Gastroesophageal sphincter (tissue), 4 donors: Measurements from ENCODE around the gene PDZD2. TPM values are rescaled to one million over a fixed set of nuclear protein-coding genes. Genes with fewer than 3 reads are reported as not detected.

Experiments used
- ATAC-seq: fragments of 150-250 bp; one replicate; pipeline ENCODE4 v1.9.1; 2016; ENCODE audit warnings: mild to moderate bottlenecking, moderate library complexity
- H3K27ac ChIP-seq, 4 donors: fragments of 200-600 bp; sonication (generic) in 3 of 4; 1 replicate in 3 of 4; 2 replicates in 1 of 4; pipeline ENCODE4 v1.5.1; 2016 to 2019
- H3K27me3 ChIP-seq: fragments of 200-600 bp; sonication (generic); one replicate; pipeline ENCODE4 v1.5.1; 2019
- H3K36me3 ChIP-seq, 2 donors: fragments of 200-600 bp; sonication (generic); one replicate each; pipeline ENCODE4 v1.5.1; 2019; ENCODE audit warnings: control low read depth in 1 of 2
- H3K4me1 ChIP-seq, 3 donors: fragments of 200-600 bp; sonication (generic); 1 replicate in 2 of 3; 2 replicates in 1 of 3; pipeline ENCODE4 v1.5.1; 2016 to 2019; ENCODE audit warnings: control low read depth in 2 of 3
- H3K4me3 ChIP-seq, 2 donors: fragments of 200-600 bp; sonication (generic); one replicate each; pipeline ENCODE4 v1.5.1; 2019; ENCODE audit warnings: mild to moderate bottlenecking in 1 of 2, moderate library complexity in 1 of 2
- H3K9me3 ChIP-seq, 3 donors: fragments of 200-600 bp; sonication (generic); one replicate each; pipeline ENCODE4 v1.5.1; 2017 to 2019; ENCODE audit warnings: control low read depth in 2 of 3
- CTCF ChIP-seq, 4 experiments: fragments of 200-600 bp in 2 of 4; fragments of 450-650 bp in 2 of 4; sonication (generic) in 1 of 4; IDR thresholded peaks; one replicate each; pipeline ENCODE4 v1.5.1; 2017 to 2019; ENCODE audit warnings: antibody characterized with exemption in 4 of 4, mild to moderate bottlenecking in 2 of 4, moderate library complexity in 2 of 4
- EP300 ChIP-seq: sonication (generic); formaldehyde crosslinking; IDR thresholded peaks from one replicate; pipeline ENCODE4 v1.6.1; 2017; ENCODE audit warnings: antibody characterized with exemption, mild to moderate bottlenecking
- POLR2A ChIP-seq, 2 donors: fragments of 450-650 bp; IDR thresholded peaks; one replicate each; pipeline ENCODE4 v1.6.1; 2017; ENCODE audit warnings: antibody characterized with exemption in 2 of 2, mild to moderate bottlenecking in 2 of 2, moderate library complexity in 1 of 2
- POLR2AphosphoS5 ChIP-seq: sonication (generic); formaldehyde crosslinking; IDR thresholded peaks from one replicate; pipeline ENCODE4 v1.6.1; 2017; ENCODE audit warnings: antibody characterized with exemption
- WGBS, 2 donors: methylation state at CpG; one replicate each; pipeline ENCODE4 v1.1.5; 2018; ENCODE audit warnings: low coverage in 1 of 2; 5-methylcytosine and 5-hydroxymethylcytosine counted together
- total RNA-seq, 4 donors: library from RNA; depleted of rRNA; stranded (reverse); fragments of >200 nt; gene quantifications; one replicate each; pipeline ENCODE4 v1.1.0, GENCODE V29; 2016

Gene PDZD2
- total RNA-seq, 4 donors from 2014 or later = 8.6 to 19.4 (median 14.0) TPM

- H3K36me3 ChIP-seq = no peaks in the 10 kb centered on the region
- no peak overlapping the region for H3K4me3 ChIP-seq
- no peaks in the 10 kb centered on the region for H3K27me3 ChIP-seq
- no peak overlapping the region for H3K27ac ChIP-seq
- whole genome bisulfite sequencing, 2 donors = 74 to 81% methylated on average over 8 to 9 of the region's 10 CpGs
- no peaks in the 10 kb centered on the region for H3K4me1 ChIP-seq
- TF ChIP-seq EP300 (no peak), CTCF (IDR thresholded peaks at IDR 0.05) (no peak), POLR2A (IDR thresholded peaks at IDR 0.05) (no peak), POLR2AphosphoS5 (no peak)
- no peaks in the 10 kb centered on the region for H3K9me3 ChIP-seq
- no peak for ATAC-seq
Measured at GRCh38 chr5:31783086-31783645, 144.2 kb downstream of the PDZD2 start.

GRCh38 chr5:31783731-31784130 is 144.8 kb downstream of the PDZD2 start:
- ATAC-seq = no peak
- Histone ChIP-seq H3K4me3 (no peak overlapping the region), H3K4me1 (no peaks in the 10 kb centered on the region), H3K36me3 (no peaks in the 10 kb centered on the region), H3K9me3 (no peaks in the 10 kb centered on the region), H3K27me3 (no peaks in the 10 kb centered on the region), H3K27ac (no peak overlapping the region)
- TF ChIP-seq EP300 (no peak), POLR2A (IDR thresholded peaks at IDR 0.05) (no peak), POLR2AphosphoS5 (no peak), CTCF (IDR thresholded peaks at IDR 0.05) (no peak)
- 95% methylated on average over 2 of the region's 8 CpGs; no CpG with 5 or more reads in 1 of the 2 donors for WGBS, 2 donors

- Histone ChIP-seq H3K9me3 (no peaks in the 10 kb centered on the region), H3K27ac (no peak overlapping the region), H3K36me3 (no peaks in the 10 kb centered on the region), H3K4me3 (no peak overlapping the region), H3K27me3 (no peaks in the 10 kb centered on the region), H3K4me1 (no peaks in the 10 kb centered on the region)
- TF ChIP-seq POLR2A (IDR thresholded peaks at IDR 0.05) (no peak), CTCF (IDR thresholded peaks at IDR 0.05) (no peak), POLR2AphosphoS5 (no peak), EP300 (no peak)
- WGBS, 2 donors = 60 to 67% methylated on average over 1 to 2 of the region's 3 CpGs
- ATAC-seq = no peak
Measured at GRCh38 chr5:31786090-31786631, 147.2 kb downstream of the PDZD2 start.

- no peaks in the 10 kb centered on the region for H3K36me3 ChIP-seq
- no peak overlapping the region for H3K4me3 ChIP-seq
- WGBS, 2 donors = 88 to 92% methylated on average over 2 of the region's 2 CpGs
- no peak overlapping the region for H3K27ac ChIP-seq
- TF ChIP-seq EP300 (no peak), POLR2AphosphoS5 (no peak), CTCF (IDR thresholded peaks at IDR 0.05) (no peak), POLR2A (IDR thresholded peaks at IDR 0.05) (no peak)
- H3K27me3 ChIP-seq = peaks cover 3% of the 10 kb centered on the region
- ATAC-seq = no peak
- H3K4me1 ChIP-seq = no peaks in the 10 kb centered on the region
- H3K9me3 ChIP-seq = no peaks in the 10 kb centered on the region
Measured at GRCh38 chr5:31794009-31794408, 155.1 kb downstream of the PDZD2 start.

GRCh38 chr5:31798168-31798567 is 159.2 kb downstream of the PDZD2 start:
- no peak overlapping the region for H3K4me3 ChIP-seq
- H3K27ac ChIP-seq = no peak overlapping the region
- H3K9me3 ChIP-seq = no peaks in the 10 kb centered on the region
- ATAC-seq = no peak
- H3K36me3 ChIP-seq = no peaks in the 10 kb centered on the region
- peaks cover 22% of the 10 kb centered on the region for H3K27me3 ChIP-seq
- 75 to 90% methylated on average over 3 to 5 of the region's 5 CpGs for WGBS, 2 donors
- no peaks in the 10 kb centered on the region for H3K4me1 ChIP-seq
- no peak for TF ChIP-seq EP300
- TF ChIP-seq POLR2AphosphoS5 = no peak
- TF ChIP-seq POLR2A (IDR thresholded peaks at IDR 0.05) = no peak
- no peak for TF ChIP-seq CTCF (IDR thresholded peaks at IDR 0.05)
